H1 (cell line): ENCODE measurements around the gene NFATC1. TPM values are rescaled to one million over a fixed set of nuclear protein-coding genes. Genes with fewer than 3 reads are reported as not detected.

Source experiments
- CTCF ChIA-PET: fragments of 300-600 bp; sonication (Branson Sonifier 250); formaldehyde crosslinking; loops from one replicate; lab custom pipeline; 2021; ENCODE audit not compliant: partially characterized antibody; lab: Charles Lee
- POLR2A ChIA-PET: fragments of 300-600 bp; sonication (Branson Sonifier 250); formaldehyde crosslinking; loops from one replicate; lab custom pipeline; 2021; ENCODE audit warnings: inconsistent platforms; ENCODE audit not compliant: partially characterized antibody; lab: Charles Lee
- DNase-seq, 2 experiments: peaks; one replicate each; pipeline versions ENCODE4 v3.0.0 to v3.0.0-alpha.2; 2010 to 2022; ENCODE audit warnings: low spot score in 2 of 2, low read depth in 1 of 2, mixed read lengths in 1 of 2
- FAIRE-seq: peaks from 2 replicates; lab custom pipeline; 2011; peaks lifted over from hg19 to GRCh38; lab: Jason Lieb, UNC
- H2AFZ ChIP-seq: 2 replicates; pipeline ENCODE4 v1.8.1; 2012; ENCODE audit warnings: low read length, inconsistent platforms
- H2AK5ac ChIP-seq: 2 replicates; pipeline ENCODE4 v1.6.1; 2013; ENCODE audit warnings: low read depth, low read length
- H2BK120ac ChIP-seq: replicated peaks from 2 replicates; pipeline ENCODE3; 2013; ENCODE audit warnings: low read depth, low read length, inconsistent platforms
- H2BK12ac ChIP-seq: 2 replicates; pipeline ENCODE4 v1.6.1; 2013; ENCODE audit warnings: low read depth, low read length
- H2BK15ac ChIP-seq: 2 replicates; pipeline ENCODE4 v1.6.1; 2013; ENCODE audit warnings: low read length
- H2BK20ac ChIP-seq: 2 replicates; pipeline ENCODE4 v1.6.1; 2013; ENCODE audit warnings: low read length
- H2BK5ac ChIP-seq: 2 replicates; pipeline ENCODE4 v1.6.1; 2013; ENCODE audit warnings: low read depth, low read length
- H3K14ac ChIP-seq: 2 replicates; pipeline ENCODE4 v1.6.1; 2013; ENCODE audit warnings: inconsistent platforms; ENCODE audit not compliant: insufficient read length
- H3K18ac ChIP-seq: 2 replicates; pipeline ENCODE4 v1.6.1; 2013; ENCODE audit warnings: low read length; ENCODE audit errors: extremely low read depth
- H3K23ac ChIP-seq: 2 replicates; pipeline ENCODE4 v1.6.1; 2013; ENCODE audit warnings: inconsistent platforms; ENCODE audit not compliant: insufficient read length
- H3K23me2 ChIP-seq: 2 replicates; pipeline ENCODE4 v1.6.1; 2013; ENCODE audit warnings: low read depth, low read length
- H3K27ac ChIP-seq: 2 replicates; pipeline ENCODE4 v1.6.1; 2011; ENCODE audit warnings: low read depth, low read length, inconsistent platforms
- H3K27me3 ChIP-seq, 4 experiments: replicated peaks in 1 of 4; 1 replicate in 1 of 4; 2 replicates in 3 of 4; pipeline versions ENCODE4 v1.6.1 to v1.8.1; 2011 to 2013; ENCODE audit warnings: low read length in 3 of 4, mild to moderate bottlenecking in 3 of 4, inconsistent platforms in 2 of 4, mixed read lengths in 2 of 4, moderate library complexity in 1 of 4; ENCODE audit not compliant: control insufficient read depth in 3 of 4, insufficient read depth in 3 of 4; ENCODE audit errors: extremely low read depth in 1 of 4
- H3K36me3 ChIP-seq, 4 experiments: 2 replicates each; pipeline versions ENCODE4 v1.6.1 to v1.8.1; 2011 to 2013; ENCODE audit warnings: mild to moderate bottlenecking in 4 of 4, low read length in 3 of 4, moderate library complexity in 2 of 4, control low read depth in 1 of 4, inconsistent platforms in 1 of 4; ENCODE audit not compliant: insufficient read depth in 4 of 4, control insufficient read depth in 2 of 4
- H3K4ac ChIP-seq: replicated peaks from 2 replicates; pipeline ENCODE3; 2013; ENCODE audit warnings: low read length, low read depth, mixed read lengths, inconsistent platforms; ENCODE audit not compliant: insufficient read length
- H3K4me1 ChIP-seq, 4 experiments: replicated peaks in 1 of 4; 1 replicate in 1 of 4; 2 replicates in 3 of 4; pipeline versions ENCODE4 v1.6.1 to v1.8.1; 2011 to 2013; ENCODE audit warnings: low read length in 3 of 4, inconsistent platforms in 2 of 4, mixed read lengths in 1 of 4; ENCODE audit not compliant: insufficient read depth in 4 of 4, control insufficient read depth in 3 of 4
- H3K4me2 ChIP-seq, 2 experiments: 2 replicates each; pipeline versions ENCODE4 v1.6.1 to v1.8.1; 2011 to 2013; ENCODE audit warnings: low read depth in 2 of 2, low read length in 2 of 2, control low read depth in 1 of 2, inconsistent platforms in 1 of 2, mild to moderate bottlenecking in 1 of 2; ENCODE audit not compliant: insufficient read depth in 1 of 2
- H3K4me3 ChIP-seq, 4 experiments: fragments of 200-600, 300-600 bp in 1 of 4; sonication (generic), shearing (Covaris generic), sonication (Bioruptor Twin) in 1 of 4; 2 replicates each; pipeline versions ENCODE4 v1.5.1 to v1.8.1; 2011 to 2016; ENCODE audit warnings: low read length in 4 of 4, low read depth in 3 of 4, control low read depth in 2 of 4, inconsistent platforms in 2 of 4, mild to moderate bottlenecking in 2 of 4, mixed read lengths in 1 of 4, moderate library complexity in 1 of 4; ENCODE audit not compliant: insufficient read depth in 2 of 4; ENCODE audit errors: extremely low read depth in 1 of 4
- H3K56ac ChIP-seq: replicated peaks from 2 replicates; pipeline ENCODE3; 2013; ENCODE audit warnings: low read depth, mild to moderate bottlenecking, mixed read lengths, low read length, inconsistent platforms; ENCODE audit not compliant: insufficient read length
- H3K79me1 ChIP-seq: 2 replicates; pipeline ENCODE4 v1.6.1; 2013; ENCODE audit warnings: low read depth, low read length, control low read depth
- H3K79me2 ChIP-seq, 2 experiments: 2 replicates each; pipeline versions ENCODE4 v1.6.1 to v1.8.1; 2012 to 2013; ENCODE audit warnings: low read length in 2 of 2, mild to moderate bottlenecking in 2 of 2, inconsistent platforms in 1 of 2; ENCODE audit not compliant: insufficient read depth in 2 of 2, control insufficient read depth in 1 of 2
- H3K9ac ChIP-seq, 4 experiments: replicated peaks in 1 of 4; 1 replicate in 1 of 4; 2 replicates in 3 of 4; pipeline versions ENCODE4 v1.6.1 to v1.8.1; 2011 to 2013; ENCODE audit warnings: low read depth in 3 of 4, low read length in 3 of 4, control low read depth in 2 of 4, mild to moderate bottlenecking in 2 of 4, moderate library complexity in 2 of 4, inconsistent platforms in 1 of 4; ENCODE audit errors: extremely low read depth in 1 of 4
- H3K9me3 ChIP-seq, 2 experiments: 2 replicates each; pipeline versions ENCODE4 v1.6.1 to v1.8.1; 2012 to 2013; ENCODE audit warnings: mild to moderate bottlenecking in 2 of 2, moderate library complexity in 2 of 2, control low read depth in 1 of 2, inconsistent platforms in 1 of 2, low read depth in 1 of 2, low read length in 1 of 2, mixed read lengths in 1 of 2; ENCODE audit not compliant: insufficient read depth in 2 of 2
- H4K20me1 ChIP-seq, 2 experiments: replicated peaks in 1 of 2; 2 replicates each; pipeline versions ENCODE3 to v1.8.1; 2011 to 2013; ENCODE audit warnings: inconsistent platforms in 2 of 2, low read length in 2 of 2, mild to moderate bottlenecking in 1 of 2; ENCODE audit not compliant: insufficient read depth in 2 of 2, control insufficient read depth in 1 of 2
- H4K5ac ChIP-seq: 2 replicates; pipeline ENCODE4 v1.6.1; 2013; ENCODE audit warnings: low read length, low read depth, mixed read lengths, inconsistent platforms; ENCODE audit not compliant: insufficient read length
- H4K8ac ChIP-seq: 2 replicates; pipeline ENCODE4 v1.8.0; 2013; ENCODE audit warnings: mild to moderate bottlenecking, moderate library complexity, low read length, inconsistent platforms; ENCODE audit not compliant: insufficient read depth; ENCODE audit errors: extremely low read depth
- H4K91ac ChIP-seq: replicated peaks from 2 replicates; pipeline ENCODE3; 2013; ENCODE audit warnings: low read length, mixed read lengths, inconsistent platforms; ENCODE audit not compliant: insufficient read length
- GABPA ChIP-seq: IDR thresholded peaks from 2 replicates; pipeline ENCODE4 v1.6.1; 2011; ENCODE audit warnings: mild to moderate bottlenecking, low read length, moderate library complexity, borderline replicate concordance; ENCODE audit not compliant: insufficient read depth
- KDM5A ChIP-seq: fragments of 200-600 bp; IDR thresholded peaks from 2 replicates; pipeline ENCODE4 v1.7.1; 2012; ENCODE audit warnings: mild to moderate bottlenecking, low read length, inconsistent platforms, mixed read lengths
- MAX ChIP-seq: IDR thresholded peaks from 2 replicates; pipeline ENCODE4 v1.6.1; 2012; ENCODE audit warnings: inconsistent platforms
- WGBS, 2 experiments: shearing (Covaris generic) in 1 of 2; methylation state at CpG; one replicate each; pipeline versions ENCODE4 v1.1.6 to v1.1.7; 2013 to 2015; ENCODE audit warnings: low lambda C conversion rate in 2 of 2, mixed read lengths in 2 of 2, inconsistent platforms in 1 of 2, low coverage in 1 of 2, missing lambda C conversion rate in 1 of 2; ENCODE audit not compliant: insufficient replicate concordance in 2 of 2, insufficient coverage in 1 of 2, insufficient read length in 1 of 2; ENCODE audit errors: extremely low coverage in 1 of 2, missing lambda C conversion rate in 1 of 2; 5-methylcytosine and 5-hydroxymethylcytosine counted together
- polyA plus RNA-seq, 7 experiments: library from polyadenylated mRNA; depleted of rRNA in 3 of 7; stranded (reverse) in 5 of 7; unstranded in 2 of 7; fragments of >200 nt in 5 of 7; fragments of 200-250 nt in 2 of 7; gene quantifications; 1 replicate in 5 of 7; 2 replicates in 1 of 7; 4 replicates in 1 of 7; pipeline versions ENCODE4 v1.2.1 to v1.2.3, GENCODE V29; 2011 to 2013; ENCODE audit warnings: missing spikeins in 2 of 7, mixed read lengths in 2 of 7
- total RNA-seq: library from RNA; stranded (reverse); fragmentation: NEBNext Ultra II Directional; extraction: Animal tissue kit (Norgen Biotek cat#: 25700); gene quantifications from 2 replicates; pipeline ENCODE4 v1.2.1, GENCODE V29; 2021

Gene NFATC1
- total and polyA plus RNA-seq, 2 of the 8 experiments (the other 6 are each of a cell fraction or from before 2014, with no cell fraction given) = 2.0 to 6.6 TPM

DNA sequence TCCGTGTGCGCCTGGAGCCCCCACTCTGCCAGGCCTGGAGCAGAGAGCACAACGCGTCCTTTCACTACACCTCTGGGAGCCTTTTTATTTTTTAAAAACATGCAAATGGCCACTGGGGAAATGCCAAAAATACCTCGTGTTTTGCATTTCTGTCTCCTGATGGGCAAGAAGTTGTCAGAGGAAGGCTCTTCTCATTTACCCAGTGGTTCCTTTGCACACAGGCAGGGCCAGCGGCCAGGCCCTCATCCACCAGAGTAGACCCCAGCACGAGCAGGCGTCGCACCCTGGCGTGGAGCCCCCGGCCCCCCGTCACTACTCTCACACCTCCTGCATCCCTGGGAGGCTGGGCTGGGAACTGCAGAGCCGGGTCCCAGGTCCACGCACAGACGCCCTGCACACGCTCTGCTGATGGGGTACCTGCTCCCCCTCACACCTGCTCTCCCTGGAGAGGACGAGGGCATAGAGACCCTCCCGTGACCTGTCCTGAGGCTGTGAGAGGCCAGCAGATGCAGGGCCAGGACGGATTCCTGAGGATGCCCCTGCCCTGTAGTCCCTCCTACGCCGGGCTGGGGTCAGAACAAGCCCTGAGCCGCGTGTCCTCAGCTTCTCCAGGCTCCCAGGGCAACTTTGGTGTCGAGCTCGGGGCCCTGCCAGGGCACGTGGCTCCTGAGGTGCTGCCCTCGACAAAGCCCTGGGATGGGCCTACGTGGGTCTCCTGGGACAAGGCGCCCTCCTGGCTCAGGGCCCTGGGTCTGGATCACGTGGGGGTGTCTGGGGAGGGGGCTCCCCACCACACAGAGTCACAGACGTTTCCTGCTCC is 65.0 kb downstream of the NFATC1 start:
- Histone ChIP-seq H3K4me2 (no peak overlapping the region; a peak in 1 of 4 replicates), H2AFZ (no peak overlapping the region), H4K5ac (no peak overlapping the region), H3K4me1 (peaks cover 0 to 19% (median 13%) of the 10 kb centered on the region in 4 experiments; a peak in 6 of 7 replicates), H3K79me1 (no peaks in the 10 kb centered on the region; the same call in 1 of the 2 replicates), H4K20me1 (no peaks in the 10 kb centered on the region), H2BK5ac (0 out of 2 replicates have a peak overlapping the region, but pooled peaks have one; percentile 35), H2BK15ac (0 out of 2 replicates have a peak overlapping the region, but pooled peaks have one; percentile 72), H3K9me3 (no peaks in the 10 kb centered on the region), H3K4me3 (no peak overlapping the region; a peak in 1 of 8 replicates), H3K23ac (no peak overlapping the region), H2BK120ac (no peak overlapping the region), H3K23me2 (no peaks in the 10 kb centered on the region), H2BK20ac (no peak overlapping the region), H3K27ac (no peak overlapping the region), H3K79me2 (no peaks in the 10 kb centered on the region), H3K18ac (peak overlapping the region; percentile 13; the same call in 1 of the 2 replicates), H3K9ac (no peak overlapping the region), H2BK12ac (peak overlapping the region; percentile 68; the same call in 1 of the 2 replicates), H3K4ac (no peak overlapping the region), H3K14ac (no peak overlapping the region), H3K27me3 (no peaks in the 10 kb centered on the region), H3K56ac (no peak overlapping the region), H4K91ac (peak overlapping the region; percentile 85), H3K36me3 (no peaks in the 10 kb centered on the region; a peak in 1 of 8 replicates), H4K8ac (no peak overlapping the region; the same call in none of the 2 replicates), H2AK5ac (no peak overlapping the region)
- TF ChIP-seq KDM5A = no peak
- 0 out of 2 replicates have a peak, but pooled peaks have one; percentile 15 for TF ChIP-seq GABPA
- TF ChIP-seq MAX = peak; percentile 26; the same call in 1 of the 2 replicates
- ChIA-PET POLR2A (no interaction called here), CTCF (no interaction called here)
- DNase-seq (no peak), FAIRE-seq (no peak)
- WGBS, 2 experiments = 74% methylated on average over 25 of the region's 31 CpGs; no CpG with 5 or more reads in 1 of the 2 experiments
